ENCODE measurements around the gene EIF2B5.

EIF2B5 gene

DNA sequence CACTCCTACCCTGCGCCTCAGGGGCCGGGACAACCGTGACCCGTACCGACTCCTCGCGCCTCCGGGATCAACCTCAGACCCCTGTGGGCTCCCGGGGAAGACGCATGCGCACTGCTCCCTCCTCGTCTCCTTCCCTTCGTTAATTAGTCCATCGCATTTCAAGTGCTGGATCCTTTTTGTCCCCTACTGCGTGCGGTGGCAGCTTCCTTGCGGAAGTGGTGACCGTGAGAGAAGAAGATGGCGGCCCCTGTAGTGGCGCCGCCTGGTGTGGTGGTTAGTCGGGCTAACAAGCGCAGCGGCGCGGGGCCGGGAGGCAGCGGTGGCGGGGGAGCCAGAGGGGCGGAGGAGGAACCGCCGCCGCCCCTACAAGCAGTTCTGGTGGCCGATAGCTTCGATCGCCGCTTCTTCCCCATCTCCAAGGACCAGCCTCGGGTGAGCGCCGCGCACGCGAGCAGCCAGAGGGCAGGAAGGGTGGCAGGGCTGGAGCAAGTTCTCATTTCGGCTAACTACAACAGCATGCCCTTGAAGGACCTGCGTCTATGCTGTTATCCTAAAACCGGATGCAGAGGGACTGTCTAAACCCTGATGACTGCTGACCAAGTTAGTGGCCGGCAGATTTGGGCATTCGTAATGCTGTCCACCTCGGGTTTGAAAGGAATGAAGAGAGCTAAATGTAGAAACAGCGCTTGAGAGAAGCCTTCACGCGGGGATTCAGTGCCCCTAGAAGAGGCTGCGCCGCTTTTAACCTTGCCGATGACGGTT lies at the start of gene EIF2B5:
TSS of gene EIF2B5 (plus strand) at position 210 of the 762 bp plus-strand sequence. CDS start at position 238, 28 bp downstream.
- DNase-seq (ENCODE audit: low read depth, low spot score), result peak; percentile 93
- Histone ChIP-seq H3K9ac (ENCODE audit: insufficient read length) (peak within 1 kb of the TSS; percentile 90), H3K36me3 (ENCODE audit: insufficient read depth, low read length) (peaks cover 27% of the 10 kb centered on the region), H3K27ac (peak within 1 kb of the TSS; percentile 84), H3K4me3 (peak within 1 kb of the TSS; percentile 88), H3K9me3 (ENCODE audit: low read depth, low read length) (no peaks in the 10 kb centered on the region)
- no peak for TF ChIP-seq EZH2 (IDR thresholded peaks at IDR 0.05)
- TF ChIP-seq FOXP2 (optimal IDR thresholded peaks at IDR 0.05; ENCODE audit: control extremely low read depth, extremely low read length, insufficient read depth), result peak; percentile 15
- TF ChIP-seq POLR2AphosphoS5 (IDR thresholded peaks at IDR 0.05; ENCODE audit: borderline replicate concordance, low read depth, low read length), result peak; percentile 93

DNA sequence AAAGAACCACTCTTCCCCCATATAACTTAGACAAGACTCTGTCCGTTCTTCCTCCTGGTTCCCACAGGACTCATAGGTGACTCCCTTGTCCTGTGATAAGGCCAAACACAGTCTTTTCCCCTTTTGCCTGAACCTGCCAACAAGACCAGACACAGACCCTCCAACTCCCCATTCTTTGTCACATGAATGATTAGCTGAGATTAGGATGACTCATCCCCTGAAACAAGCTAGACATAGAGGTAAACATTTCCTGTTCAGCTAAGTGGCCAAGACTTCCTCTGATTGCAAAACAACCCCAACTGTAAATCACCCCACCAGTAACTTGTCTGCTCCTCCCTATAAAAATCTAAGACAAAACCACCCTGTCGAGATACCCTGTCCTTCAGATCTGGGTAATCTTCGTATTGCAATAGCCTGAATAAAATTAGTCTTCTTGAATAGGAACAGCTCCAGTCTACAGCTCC lies 49.7 kb upstream of the EIF2B5 start:
- Histone ChIP-seq H3K36me3 (ENCODE audit: insufficient read depth, low read length) (no peaks in the 10 kb centered on the region), H3K9ac (ENCODE audit: insufficient read length) (no peak overlapping the region), H3K9me3 (ENCODE audit: low read depth, low read length) (no peaks in the 10 kb centered on the region), H3K4me3 (no peak overlapping the region), H3K27ac (no peak overlapping the region)
- DNase-seq (ENCODE audit: low read depth, low spot score), result peak; percentile 53
- TF ChIP-seq POLR2AphosphoS5 (IDR thresholded peaks at IDR 0.05; ENCODE audit: borderline replicate concordance, low read depth, low read length) (no peak), FOXP2 (optimal IDR thresholded peaks at IDR 0.05; ENCODE audit: control extremely low read depth, extremely low read length, insufficient read depth) (no peak), EZH2 (IDR thresholded peaks at IDR 0.05) (no peak)

DNA sequence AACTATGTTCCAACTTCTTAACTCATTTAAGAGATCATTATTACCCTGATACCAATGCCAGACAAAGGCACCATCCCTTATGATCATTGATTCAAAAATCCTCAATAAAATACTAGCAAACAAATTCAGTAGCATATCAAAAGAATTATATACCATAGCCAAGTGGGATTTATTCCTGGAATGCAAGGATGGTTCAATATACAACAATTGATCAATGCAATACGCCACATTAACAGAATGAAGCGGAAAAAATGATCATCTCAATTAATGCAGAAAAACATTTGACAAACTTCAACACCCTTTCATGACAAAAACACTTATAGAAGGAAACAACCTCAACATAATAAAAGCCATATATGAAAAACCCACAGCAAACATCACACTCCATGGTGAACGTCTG lies 43.0 kb upstream of the EIF2B5 start:
- Histone ChIP-seq H3K36me3 (ENCODE audit: insufficient read depth, low read length) (no peaks in the 10 kb centered on the region), H3K27ac (no peak overlapping the region), H3K9ac (ENCODE audit: insufficient read length) (no peak overlapping the region), H3K9me3 (ENCODE audit: low read depth, low read length) (peaks cover 4% of the 10 kb centered on the region; the same call in 1 of the 2 replicates), H3K4me3 (no peak overlapping the region)
- DNase-seq (ENCODE audit: low read depth, low spot score), result no peak
- TF ChIP-seq POLR2AphosphoS5 (IDR thresholded peaks at IDR 0.05; ENCODE audit: borderline replicate concordance, low read depth, low read length) (no peak), FOXP2 (optimal IDR thresholded peaks at IDR 0.05; ENCODE audit: control extremely low read depth, extremely low read length, insufficient read depth) (no peak), EZH2 (IDR thresholded peaks at IDR 0.05) (no peak)

DNA sequence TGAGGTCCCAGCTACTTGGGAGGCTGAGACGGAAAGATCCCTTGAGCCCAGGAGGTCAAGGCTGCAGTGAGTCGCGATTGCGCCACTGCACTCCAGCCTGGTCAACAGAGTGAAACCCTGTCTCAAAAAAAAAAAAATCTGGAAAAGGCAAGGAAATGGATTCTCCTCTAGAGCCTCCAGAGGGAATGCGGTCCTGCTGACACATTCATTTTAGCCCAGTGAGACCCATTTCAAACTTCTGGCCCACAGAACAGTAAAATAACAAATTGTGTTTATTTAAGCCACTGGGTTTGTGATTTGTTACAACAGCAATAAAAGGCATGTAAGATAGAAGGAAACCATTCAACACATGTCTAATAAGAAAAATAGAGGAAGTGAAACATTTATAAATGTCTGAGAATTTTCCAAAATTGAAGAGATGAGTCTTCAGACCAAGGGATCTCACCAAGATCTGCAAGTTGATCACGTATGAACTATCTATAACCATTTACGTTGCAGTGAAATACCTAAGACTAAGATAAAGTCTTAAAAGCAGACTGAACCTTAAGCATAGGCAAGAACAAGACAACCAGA lies 38.3 kb upstream of the EIF2B5 start, which contains the start of gene HTR3E:
TSS of gene HTR3E (plus strand) at position 254 of the 573 bp plus-strand sequence. CDS start 466 bp downstream, outside the sequence.
- DNase-seq (ENCODE audit: low read depth, low spot score), result no peak
- H3K9ac ChIP-seq (ENCODE audit: insufficient read length), result no peak within 1 kb of the TSS
- no peaks in the 10 kb centered on the region for H3K36me3 ChIP-seq (ENCODE audit: insufficient read depth, low read length)
- TF ChIP-seq EZH2 (IDR thresholded peaks at IDR 0.05), result no peak
- no peak for TF ChIP-seq POLR2AphosphoS5 (IDR thresholded peaks at IDR 0.05; ENCODE audit: borderline replicate concordance, low read depth, low read length)
- no peak for TF ChIP-seq FOXP2 (optimal IDR thresholded peaks at IDR 0.05; ENCODE audit: control extremely low read depth, extremely low read length, insufficient read depth)
- H3K27ac ChIP-seq, result no peak within 1 kb of the TSS
- no peaks in the 10 kb centered on the region for H3K9me3 ChIP-seq (ENCODE audit: low read depth, low read length)
- no peak within 1 kb of the TSS for H3K4me3 ChIP-seq

DNA sequence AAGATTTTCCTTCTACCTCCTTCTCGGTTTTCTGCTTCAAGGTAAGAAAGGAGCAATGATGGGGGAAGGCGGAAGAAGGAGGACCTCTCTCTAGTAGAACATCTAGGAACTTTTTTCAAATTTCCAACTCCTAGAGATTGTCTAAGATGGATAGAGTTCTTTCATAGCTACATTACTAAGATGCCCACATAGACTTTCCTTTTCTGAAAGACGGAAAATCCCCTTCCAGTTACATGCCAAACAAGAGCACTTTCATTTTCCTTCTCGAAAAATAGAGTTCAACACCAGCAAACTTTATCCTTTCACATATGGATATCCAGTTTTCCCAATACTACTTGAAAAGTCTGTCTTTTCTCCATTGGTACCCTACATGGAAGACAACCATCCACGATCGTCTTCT lies 37.6 kb upstream of the EIF2B5 start:
- H3K4me3 ChIP-seq, result no peak overlapping the region
- no peak overlapping the region for H3K27ac ChIP-seq
- H3K36me3 ChIP-seq (ENCODE audit: insufficient read depth, low read length), result no peaks in the 10 kb centered on the region
- no peaks in the 10 kb centered on the region for H3K9me3 ChIP-seq (ENCODE audit: low read depth, low read length)
- DNase-seq (ENCODE audit: low read depth, low spot score), result no peak
- TF ChIP-seq POLR2AphosphoS5 (IDR thresholded peaks at IDR 0.05; ENCODE audit: borderline replicate concordance, low read depth, low read length) (no peak), EZH2 (IDR thresholded peaks at IDR 0.05) (no peak), FOXP2 (optimal IDR thresholded peaks at IDR 0.05; ENCODE audit: control extremely low read depth, extremely low read length, insufficient read depth) (no peak)
- H3K9ac ChIP-seq (ENCODE audit: insufficient read length), result no peak overlapping the region

DNA sequence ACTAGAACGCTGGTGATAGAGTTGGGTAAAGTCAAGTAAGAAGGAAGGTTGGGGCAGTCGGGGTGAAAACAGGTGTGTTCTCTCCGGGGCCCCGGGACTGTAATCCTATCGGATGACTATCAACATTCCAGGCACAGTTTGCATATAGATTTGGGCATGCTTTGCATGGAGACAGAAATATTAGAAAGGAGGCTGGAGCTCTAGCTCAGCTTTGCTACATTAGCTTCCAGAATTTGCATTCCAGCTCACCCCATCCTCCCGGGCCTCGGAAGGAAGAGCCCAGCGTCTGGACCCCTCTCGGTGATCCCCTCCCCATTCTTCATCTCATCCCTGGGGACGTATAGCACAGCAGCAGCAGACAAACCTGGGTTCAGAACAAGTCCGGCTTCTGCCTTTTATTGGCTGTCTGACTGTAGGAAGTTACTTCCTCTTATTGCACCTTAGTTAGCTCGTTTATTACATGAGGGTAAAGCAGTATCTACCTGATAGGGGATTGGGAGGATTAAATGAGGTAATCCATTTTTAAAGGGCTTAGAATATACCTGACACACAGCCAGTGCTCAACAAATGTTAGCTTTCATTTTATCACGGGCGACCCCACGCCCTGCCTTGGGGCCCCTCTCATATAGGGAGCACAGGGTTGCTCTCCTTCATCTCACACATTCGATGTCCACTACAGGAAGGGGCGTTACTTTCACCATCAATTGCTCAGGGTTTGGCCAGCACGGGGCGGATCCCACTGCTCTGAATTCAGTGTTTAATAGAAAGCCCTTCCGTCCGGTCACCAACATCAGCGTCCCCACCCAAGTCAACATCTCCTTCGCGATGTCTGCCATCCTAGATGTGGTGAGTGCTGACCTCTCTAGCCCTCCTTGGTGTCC lies 35.1 kb upstream of the EIF2B5 start:
- DNase-seq (ENCODE audit: low read depth, low spot score), result no peak
- H3K27ac ChIP-seq, result no peak overlapping the region
- H3K36me3 ChIP-seq (ENCODE audit: insufficient read depth, low read length), result no peaks in the 10 kb centered on the region
- no peaks in the 10 kb centered on the region for H3K9me3 ChIP-seq (ENCODE audit: low read depth, low read length)
- TF ChIP-seq POLR2AphosphoS5 (IDR thresholded peaks at IDR 0.05; ENCODE audit: borderline replicate concordance, low read depth, low read length), result no peak
- no peak for TF ChIP-seq FOXP2 (optimal IDR thresholded peaks at IDR 0.05; ENCODE audit: control extremely low read depth, extremely low read length, insufficient read depth)
- TF ChIP-seq EZH2 (IDR thresholded peaks at IDR 0.05), result no peak
- no peak overlapping the region for H3K4me3 ChIP-seq
- no peak overlapping the region for H3K9ac ChIP-seq (ENCODE audit: insufficient read length)

DNA sequence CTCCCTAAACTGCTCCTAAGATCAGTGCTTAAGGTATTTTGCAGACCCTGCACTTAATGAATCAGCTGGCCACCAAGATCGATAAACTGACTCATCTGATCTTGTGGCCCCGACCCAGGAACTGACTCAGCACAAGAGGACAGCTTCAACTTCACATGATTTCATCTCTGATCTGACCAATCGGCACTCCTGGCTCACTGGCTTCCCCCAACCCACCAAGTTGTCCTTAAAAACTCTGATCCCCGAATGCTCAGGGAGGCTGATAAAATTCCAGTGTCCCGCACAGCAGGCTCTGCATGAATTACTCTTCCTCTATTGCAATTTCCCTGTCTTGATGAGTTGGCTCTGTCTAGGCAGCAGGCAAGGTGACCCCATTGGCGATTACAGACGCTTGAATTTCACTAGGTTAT lies 24.8 kb upstream of the EIF2B5 start:
- no peaks in the 10 kb centered on the region for H3K9me3 ChIP-seq (ENCODE audit: low read depth, low read length)
- DNase-seq (ENCODE audit: low read depth, low spot score), result no peak
- no peak overlapping the region for H3K27ac ChIP-seq
- no peaks in the 10 kb centered on the region for H3K36me3 ChIP-seq (ENCODE audit: insufficient read depth, low read length)
- H3K4me3 ChIP-seq, result 0 out of 2 replicates have a peak overlapping the region, but pooled peaks have one; percentile 4
- TF ChIP-seq FOXP2 (optimal IDR thresholded peaks at IDR 0.05; ENCODE audit: control extremely low read depth, extremely low read length, insufficient read depth) (no peak), EZH2 (IDR thresholded peaks at IDR 0.05) (no peak), POLR2AphosphoS5 (IDR thresholded peaks at IDR 0.05; ENCODE audit: borderline replicate concordance, low read depth, low read length) (no peak)
- H3K9ac ChIP-seq (ENCODE audit: insufficient read length), result no peak overlapping the region

DNA sequence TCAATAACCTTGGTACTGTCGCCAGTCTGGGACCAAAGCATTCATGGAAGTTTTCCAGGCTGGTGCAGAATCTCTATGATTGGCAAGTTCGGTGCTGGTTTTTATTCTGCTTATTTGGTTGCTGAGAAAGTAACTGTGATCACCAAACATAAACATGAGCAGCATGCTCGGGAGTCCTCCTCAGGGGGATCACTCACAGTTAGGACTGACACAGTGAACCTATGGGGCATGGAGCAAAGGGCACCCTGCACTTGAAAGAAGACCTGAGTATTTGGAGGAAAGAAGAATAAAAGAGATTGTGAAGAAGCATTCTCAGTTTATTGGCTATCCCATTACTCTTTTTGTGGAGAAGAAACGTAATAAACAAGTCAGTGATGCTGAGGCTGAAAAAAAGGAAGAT lies 19.1 kb upstream of the EIF2B5 start:
- no peak overlapping the region for H3K27ac ChIP-seq
- H3K4me3 ChIP-seq, result no peak overlapping the region
- H3K9ac ChIP-seq (ENCODE audit: insufficient read length), result no peak overlapping the region
- TF ChIP-seq POLR2AphosphoS5 (IDR thresholded peaks at IDR 0.05; ENCODE audit: borderline replicate concordance, low read depth, low read length) (no peak), FOXP2 (optimal IDR thresholded peaks at IDR 0.05; ENCODE audit: control extremely low read depth, extremely low read length, insufficient read depth) (no peak), EZH2 (IDR thresholded peaks at IDR 0.05) (no peak)
- H3K36me3 ChIP-seq (ENCODE audit: insufficient read depth, low read length), result no peaks in the 10 kb centered on the region
- no peak for DNase-seq (ENCODE audit: low read depth, low spot score)
- no peaks in the 10 kb centered on the region for H3K9me3 ChIP-seq (ENCODE audit: low read depth, low read length)
